ENCODE data around the gene DIP2B.

DNA sequence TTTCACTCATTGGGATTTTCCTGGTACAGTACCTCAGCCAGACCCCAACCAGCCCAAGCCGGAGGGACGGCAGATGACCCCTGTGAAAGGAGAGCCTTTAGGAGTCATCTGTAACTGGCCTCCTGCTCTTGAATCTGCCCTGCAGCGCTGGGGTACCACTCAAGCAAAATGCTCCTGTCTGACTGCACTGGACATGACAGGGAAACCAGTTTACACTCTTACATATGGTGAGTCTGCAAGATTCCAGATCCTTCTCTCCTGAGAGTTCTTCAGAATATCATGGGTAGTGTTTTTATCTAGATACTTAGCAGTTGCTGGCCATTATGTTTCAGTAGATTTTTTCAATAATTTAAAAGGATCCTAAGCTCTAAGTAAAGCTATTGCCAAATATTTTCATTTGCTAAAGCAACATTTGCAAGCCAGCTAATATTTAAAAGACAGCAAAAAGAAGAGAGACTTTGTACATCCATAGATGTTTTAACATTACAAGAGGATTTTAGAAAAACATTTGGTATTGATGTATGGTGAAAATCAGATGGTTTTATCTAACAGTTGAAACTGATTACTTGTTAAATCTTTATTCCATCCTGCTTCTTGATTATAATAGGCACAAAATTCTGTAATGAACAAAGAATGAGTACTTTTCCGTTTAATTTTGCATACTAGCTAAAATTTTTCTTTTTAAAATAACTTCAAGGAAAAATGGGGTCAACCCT is 174.0 kb downstream of the DIP2B start:
- TF ChIP-seq EP300 (IDR thresholded peaks at IDR 0.05; ENCODE audit: borderline replicate concordance in 1 of 2, low read depth in 1 of 2, low read length in 1 of 2) (no peak), POLR2AphosphoS5 (IDR thresholded peaks at IDR 0.05; ENCODE audit: low read depth, low read length) (no peak), SIN3A (IDR thresholded peaks at IDR 0.05; ENCODE audit: borderline replicate concordance, low read depth, low read length) (no peak), TCF12 (IDR thresholded peaks at IDR 0.05) (no peak)
- TF ChIP-seq, protein P1, sequence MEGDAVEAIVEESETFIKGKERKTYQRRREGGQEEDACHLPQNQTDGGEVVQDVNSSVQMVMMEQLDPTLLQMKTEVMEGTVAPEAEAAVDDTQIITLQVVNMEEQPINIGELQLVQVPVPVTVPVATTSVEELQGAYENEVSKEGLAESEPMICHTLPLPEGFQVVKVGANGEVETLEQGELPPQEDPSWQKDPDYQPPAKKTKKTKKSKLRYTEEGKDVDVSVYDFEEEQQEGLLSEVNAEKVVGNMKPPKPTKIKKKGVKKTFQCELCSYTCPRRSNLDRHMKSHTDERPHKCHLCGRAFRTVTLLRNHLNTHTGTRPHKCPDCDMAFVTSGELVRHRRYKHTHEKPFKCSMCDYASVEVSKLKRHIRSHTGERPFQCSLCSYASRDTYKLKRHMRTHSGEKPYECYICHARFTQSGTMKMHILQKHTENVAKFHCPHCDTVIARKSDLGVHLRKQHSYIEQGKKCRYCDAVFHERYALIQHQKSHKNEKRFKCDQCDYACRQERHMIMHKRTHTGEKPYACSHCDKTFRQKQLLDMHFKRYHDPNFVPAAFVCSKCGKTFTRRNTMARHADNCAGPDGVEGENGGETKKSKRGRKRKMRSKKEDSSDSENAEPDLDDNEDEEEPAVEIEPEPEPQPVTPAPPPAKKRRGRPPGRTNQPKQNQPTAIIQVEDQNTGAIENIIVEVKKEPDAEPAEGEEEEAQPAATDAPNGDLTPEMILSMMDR (IDR thresholded peaks at IDR 0.05): no peak
- TF ChIP-seq, protein P2, sequence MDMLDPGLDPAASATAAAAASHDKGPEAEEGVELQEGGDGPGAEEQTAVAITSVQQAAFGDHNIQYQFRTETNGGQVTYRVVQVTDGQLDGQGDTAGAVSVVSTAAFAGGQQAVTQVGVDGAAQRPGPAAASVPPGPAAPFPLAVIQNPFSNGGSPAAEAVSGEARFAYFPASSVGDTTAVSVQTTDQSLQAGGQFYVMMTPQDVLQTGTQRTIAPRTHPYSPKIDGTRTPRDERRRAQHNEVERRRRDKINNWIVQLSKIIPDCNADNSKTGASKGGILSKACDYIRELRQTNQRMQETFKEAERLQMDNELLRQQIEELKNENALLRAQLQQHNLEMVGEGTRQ (IDR thresholded peaks at IDR 0.05; ENCODE audit: borderline replicate concordance, low read depth, low read length): no peak
